Measurements from ENCODE around the gene RTP2.

The RTP2 gene, protein sequence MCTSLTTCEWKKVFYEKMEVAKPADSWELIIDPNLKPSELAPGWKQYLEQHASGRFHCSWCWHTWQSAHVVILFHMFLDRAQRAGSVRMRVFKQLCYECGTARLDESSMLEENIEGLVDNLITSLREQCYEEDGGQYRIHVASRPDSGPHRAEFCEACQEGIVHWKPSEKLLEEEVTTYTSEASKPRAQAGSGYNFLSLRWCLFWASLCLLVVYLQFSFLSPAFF

GRCh38 chr3:187702507-187703033 is at the start of gene RTP2:
TSS of gene RTP2 (minus strand) at chr3:187702557. CDS start at chr3:187702128, 429 bp downstream.
- no peak for DNase-seq

GRCh38 chr3:187750513-187751123 is 48.3 kb upstream of the RTP2 start:
- DNase-seq, result no peak

DNA sequence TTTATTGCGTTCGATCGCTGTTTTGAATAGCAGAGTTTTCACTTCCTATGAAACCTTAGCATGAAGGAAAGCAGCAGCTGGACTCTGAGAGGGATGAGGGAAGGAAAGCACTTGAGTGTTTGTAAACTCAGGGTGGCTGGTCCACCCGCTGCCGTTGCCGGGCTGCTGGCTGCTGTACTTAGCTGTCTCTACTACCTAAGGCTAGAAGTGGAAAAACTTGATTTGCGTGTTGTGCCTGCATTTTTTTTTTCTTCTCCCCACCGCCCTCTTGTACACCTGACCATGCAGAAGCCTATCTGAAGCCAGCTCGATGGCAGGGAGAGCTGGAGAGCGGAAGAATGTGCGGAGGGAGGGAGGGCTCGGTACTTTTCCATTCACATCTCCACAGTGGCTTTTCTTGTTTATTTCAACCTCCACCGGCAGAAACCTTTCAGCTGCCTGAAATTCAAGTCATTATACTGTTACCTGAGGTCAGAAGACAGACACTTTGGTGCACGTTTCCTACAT is 47.7 kb upstream of the RTP2 start:
- DNase-seq, result no peak

- peak; percentile 96 for DNase-seq
Observed at GRCh38 chr3:187748050-187748481, 45.7 kb upstream of the RTP2 start.

DNA sequence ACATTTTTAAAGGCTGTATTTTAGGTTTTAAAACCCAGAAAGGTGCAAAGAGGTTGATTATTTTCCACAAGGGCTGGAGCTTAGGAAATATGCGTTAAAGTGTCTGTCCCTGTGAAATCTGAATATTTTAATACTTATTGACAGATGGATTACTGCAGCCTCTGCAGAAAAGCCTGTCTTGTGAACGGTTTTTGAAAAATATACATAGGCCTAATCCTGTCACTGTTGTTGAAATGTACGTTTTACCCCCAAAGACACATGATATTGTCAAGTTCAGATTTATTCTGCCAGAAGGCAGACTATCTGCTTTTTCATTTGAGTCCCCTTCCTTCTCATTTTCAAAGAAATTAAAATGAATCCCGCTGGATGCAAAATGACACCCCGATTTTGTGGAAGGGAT is 45.1 kb upstream of the RTP2 start:
- DNase-seq, result no peak

GRCh38 chr3:187746442-187747281 is 44.3 kb upstream of the RTP2 start:
- DNase-seq, result no peak

GRCh38 chr3:187746059-187746441 is 43.7 kb upstream of the RTP2 start:
- no peak for DNase-seq

DNA sequence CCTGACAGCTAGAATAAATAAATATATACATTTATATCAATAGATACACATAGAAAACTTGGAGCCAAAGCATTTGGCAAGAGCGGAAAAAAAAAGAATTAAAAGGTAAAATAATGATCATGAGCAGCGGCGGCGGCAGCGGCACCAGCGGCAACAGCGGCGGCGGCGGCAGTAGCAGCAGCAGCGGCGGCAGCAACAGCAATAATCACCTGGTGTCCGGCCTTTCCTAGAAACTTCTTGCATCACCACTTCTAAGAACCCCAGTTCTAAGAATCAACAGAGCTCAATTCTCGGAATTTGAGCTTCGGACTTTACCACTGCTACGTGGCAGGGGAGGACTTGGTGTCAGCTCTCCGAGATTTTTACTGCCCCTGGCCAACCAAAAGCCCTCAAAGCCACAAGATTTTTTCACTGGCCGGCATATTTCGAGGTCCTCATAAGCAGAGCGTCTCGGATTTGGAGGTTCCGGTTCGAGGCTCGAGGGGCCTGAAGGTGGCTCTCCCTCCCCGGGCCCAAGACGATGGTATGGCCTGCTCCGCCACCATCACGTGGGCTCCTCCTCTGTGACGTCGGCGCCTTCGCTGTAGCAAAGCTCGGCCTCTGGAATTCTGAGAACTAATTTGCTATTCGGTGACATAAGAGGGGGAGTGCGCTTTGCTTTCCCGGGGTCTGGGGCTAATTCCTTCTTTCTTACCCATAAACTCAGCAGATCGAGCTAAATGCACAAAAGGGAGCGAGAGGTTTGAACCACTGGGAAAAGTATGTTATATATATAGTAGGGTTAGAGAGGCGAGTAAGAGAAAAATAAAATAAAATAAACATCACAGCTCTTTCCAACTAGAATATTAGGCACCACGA is 43.1 kb upstream of the RTP2 start, which contains the start of gene BCL6:
Gene BCL6, minus strand, starts transcription at position 268 of the 858 bp plus-strand sequence. CDS start 11,775 bp downstream, outside the sequence.
- DNase-seq, result peak; percentile 94

DNA sequence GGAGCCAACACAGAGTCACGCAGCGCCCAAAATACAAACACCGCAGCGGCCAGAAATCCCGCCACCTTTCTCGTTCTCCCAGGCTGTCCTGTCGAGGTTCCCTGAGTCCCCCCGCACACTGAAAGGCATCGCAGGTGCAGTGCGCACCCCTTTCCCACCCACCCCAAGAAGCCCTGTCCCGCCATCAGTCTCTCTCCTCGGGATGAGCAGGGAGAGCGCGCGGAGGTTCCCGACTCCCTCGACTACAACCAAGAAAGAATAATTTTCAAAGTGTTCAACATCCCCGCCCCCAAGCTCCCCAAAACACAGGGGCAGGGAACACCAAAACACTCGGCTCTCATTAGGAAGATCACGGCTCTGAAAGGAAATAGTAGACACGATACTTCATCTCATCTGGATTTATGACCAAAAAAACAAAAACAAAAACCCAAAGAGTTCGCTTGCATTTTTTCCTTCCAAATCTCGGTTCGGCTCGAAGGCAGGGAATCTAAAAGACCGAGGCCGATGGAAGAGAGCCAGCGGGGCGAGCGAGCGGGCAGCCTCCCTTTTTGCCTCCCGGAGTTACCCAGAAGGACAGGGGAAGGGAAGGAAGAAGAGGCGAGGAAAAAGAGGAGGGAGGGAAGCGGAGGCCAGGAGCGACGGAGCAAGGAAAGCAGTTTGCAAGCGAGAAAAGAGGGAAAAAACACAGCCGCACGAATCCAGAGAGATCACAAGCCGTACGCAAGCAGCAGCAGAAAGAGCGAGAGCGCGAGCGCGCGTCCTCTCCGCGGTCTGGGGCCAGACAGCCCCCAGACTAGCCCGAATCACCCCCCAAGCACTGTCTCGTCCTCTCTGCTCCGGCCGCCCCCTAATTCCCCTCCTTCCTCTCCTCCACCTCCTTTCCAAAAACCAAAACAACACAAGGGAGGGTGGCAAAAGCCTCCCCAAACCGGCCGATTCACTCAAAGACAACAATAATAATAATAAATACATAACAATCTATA is 42.1 kb upstream of the RTP2 start:
- DNase-seq, result peak; percentile 83

DNA sequence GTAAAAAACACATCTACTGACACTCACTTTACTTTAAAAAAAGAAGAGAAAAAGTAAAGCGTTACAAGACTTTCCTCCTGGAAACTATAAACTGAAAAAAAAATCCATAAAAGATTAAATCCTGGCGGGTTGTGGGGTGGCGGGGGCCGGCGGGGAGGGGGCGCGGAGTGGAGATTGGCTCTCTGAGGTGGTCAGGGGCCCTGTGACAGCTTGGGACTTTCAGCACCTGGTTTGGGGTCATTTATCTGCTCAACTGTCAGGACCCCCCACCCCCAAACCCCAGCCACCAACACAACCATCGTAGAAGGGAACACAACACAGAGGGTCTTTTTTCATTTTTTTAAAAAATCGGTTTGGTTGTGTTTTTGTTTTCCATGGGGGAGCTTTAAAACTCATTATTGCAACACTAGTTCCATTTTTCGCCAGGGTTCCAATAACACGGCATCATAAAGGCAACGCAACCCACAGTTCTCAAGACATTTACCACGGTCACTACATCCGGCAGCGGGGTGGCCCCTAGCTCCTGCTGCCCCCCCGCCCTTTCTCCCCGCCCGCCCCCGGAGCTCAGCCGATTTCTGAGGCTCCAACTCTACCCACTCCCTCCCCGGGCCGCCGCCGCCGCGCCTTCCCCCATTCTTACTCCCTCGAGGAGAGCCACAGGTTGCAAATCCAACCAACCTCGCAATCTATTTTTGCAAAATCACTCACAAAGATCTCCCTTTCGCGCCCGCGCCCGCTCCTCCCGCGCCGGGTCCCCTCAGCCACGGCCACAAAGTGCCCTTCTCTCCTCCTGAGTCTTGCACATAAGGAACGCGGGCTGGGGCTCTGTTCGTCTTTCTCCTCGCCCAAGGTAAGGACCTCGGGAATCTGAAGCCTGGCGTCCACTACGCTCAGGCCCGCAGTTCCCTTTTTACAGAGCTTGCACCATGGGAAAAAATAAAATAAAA is 41.1 kb upstream of the RTP2 start:
- DNase-seq, result peak; percentile 86

GRCh38 chr3:187742351-187743171 is 40.2 kb upstream of the RTP2 start:
- no peak for DNase-seq

- peak; percentile 91 for DNase-seq
Observed at GRCh38 chr3:187741403-187742350, 39.3 kb upstream of the RTP2 start.

DNA sequence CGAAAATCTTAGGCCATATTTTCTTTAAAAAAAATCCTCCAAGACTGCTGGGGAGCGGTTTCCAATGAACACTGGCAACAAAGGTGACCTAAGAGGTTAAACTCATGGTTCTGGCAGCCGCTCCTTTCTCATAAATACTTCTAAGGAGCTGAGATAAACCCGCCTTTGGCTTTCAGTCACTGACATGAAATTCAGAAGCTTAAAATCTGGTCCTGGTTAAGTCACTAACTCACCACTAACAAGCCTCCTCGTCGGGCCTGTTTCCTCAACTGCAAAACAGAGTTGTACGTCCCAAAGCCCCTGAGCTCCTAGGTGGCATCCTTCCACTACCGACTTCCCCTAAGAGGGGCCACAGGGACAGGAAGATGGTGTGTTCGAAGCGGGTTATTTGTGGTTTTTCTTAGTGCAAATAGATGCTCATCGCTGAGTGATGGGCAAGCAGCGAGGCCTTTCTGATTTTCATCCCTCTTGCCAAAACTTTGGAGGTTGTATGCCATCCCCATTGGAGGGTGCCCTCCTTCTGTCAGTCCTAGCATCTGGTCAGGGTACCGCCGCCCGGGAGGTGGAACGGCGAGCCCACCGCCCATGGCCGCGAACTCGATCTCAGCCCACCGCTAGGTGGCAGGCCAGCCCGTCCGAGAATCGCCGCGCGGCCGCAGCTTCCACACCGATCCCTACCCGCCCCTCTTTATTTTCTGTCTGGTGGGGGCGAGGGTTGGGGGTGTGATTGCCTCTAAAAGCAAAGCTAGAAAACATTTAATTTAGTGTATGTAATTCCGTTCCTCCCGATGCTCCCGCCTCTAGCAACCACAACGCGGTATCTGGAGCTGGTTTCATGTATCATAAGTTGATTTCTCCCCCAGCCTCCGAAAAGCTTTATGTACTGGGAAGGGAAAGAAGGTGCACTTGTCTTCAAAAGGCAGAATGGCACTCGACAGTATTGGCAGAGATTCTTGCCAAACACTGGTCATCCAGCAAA is 38.4 kb upstream of the RTP2 start:
- DNase-seq, result peak; percentile 91

DNA sequence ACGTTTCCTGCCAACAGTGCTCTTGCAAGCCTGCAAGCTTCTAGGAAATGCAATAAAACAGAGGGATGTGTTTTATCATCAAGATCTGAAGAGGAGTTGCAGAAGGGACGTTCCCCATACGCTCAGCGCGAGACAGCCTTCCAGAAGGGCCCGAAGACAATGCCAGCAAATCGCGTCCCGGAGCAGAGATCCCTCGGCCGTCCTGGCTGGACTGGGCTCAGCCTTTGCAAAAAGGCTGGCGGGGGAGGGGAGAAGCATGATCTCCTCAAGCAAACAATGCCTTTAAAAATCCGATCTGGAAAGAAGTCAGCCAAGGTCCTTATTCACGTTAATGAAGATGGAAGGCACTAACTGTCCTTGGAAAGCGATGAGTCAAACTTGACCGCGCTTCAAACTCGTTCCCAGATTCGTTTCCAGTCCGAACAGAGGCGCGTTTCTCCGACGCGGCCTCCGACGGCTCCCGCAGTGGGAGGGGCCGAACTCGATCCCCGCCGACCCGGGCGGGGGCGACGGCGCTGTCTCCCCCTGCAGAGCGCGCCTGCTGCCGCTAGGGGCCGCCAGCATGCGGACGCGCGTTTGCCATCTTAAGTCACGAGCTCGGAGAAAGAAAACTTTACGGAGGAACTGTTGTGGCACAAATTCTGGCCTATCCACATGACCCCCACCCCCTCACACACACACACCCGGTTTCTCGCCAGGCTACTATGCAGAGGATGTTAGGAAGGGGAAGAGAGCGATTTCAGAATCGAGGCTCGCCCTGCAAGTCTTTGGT is 37.4 kb upstream of the RTP2 start:
- DNase-seq, result peak; percentile 93

DNA sequence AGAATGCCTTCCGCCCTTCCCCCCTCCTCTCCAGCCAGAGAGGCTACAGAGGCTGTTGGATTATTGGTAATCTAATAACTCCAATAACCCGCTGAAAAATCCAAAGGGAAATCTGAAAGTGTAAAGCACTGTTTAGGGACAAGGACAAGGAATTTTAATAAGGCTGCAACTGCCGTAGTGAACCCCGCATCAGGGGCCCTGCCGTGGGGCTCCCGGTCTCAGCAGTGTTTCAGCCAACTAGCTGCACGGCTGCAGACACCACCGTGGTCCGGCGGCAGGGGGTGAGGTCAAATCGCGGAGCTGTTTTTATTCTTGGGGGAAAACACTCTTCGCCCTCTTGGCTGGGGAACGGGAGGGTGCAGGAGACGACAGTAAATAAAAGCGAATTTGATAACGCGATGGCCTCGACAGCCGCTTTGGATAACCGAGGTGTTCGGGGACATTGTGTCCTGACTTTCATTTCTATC is 36.8 kb upstream of the RTP2 start:
- peak; percentile 76 for DNase-seq

Data from activated effector memory CD4-positive, alpha-beta T cell treated with anti-CD3 and anti-CD28 coated beads, Interleukin-2, amount 50 U/mL, for 16 hours (primary cell).